ENCODE data around the gene HAND2.

Gene HAND2

GRCh38 chr4:173503330-173504180 is 26.5 kb downstream of the HAND2 start:
- DNase-seq (ENCODE audit: low read depth in 2 of 3, low spot score in 1 of 3), result no peak

- DNase-seq (ENCODE audit: low read depth in 2 of 3, low spot score in 1 of 3), result no peak
These were observed 27.7 kb downstream of the HAND2 start for GRCh38 chr4:173502282-173502681.

GRCh38 chr4:173501592-173502150 is 28.4 kb downstream of the HAND2 start:
- no peak for DNase-seq (ENCODE audit: low read depth in 2 of 3, low spot score in 1 of 3)

- no peak for DNase-seq (ENCODE audit: low read depth in 2 of 3, low spot score in 1 of 3)
These were observed 29.0 kb downstream of the HAND2 start for GRCh38 chr4:173500841-173501591.

GRCh38 chr4:173499658-173500535 is 30.1 kb downstream of the HAND2 start:
- no peak for DNase-seq (ENCODE audit: low read depth in 2 of 3, low spot score in 1 of 3)

GRCh38 chr4:173498771-173499170 is 31.3 kb downstream of the HAND2 start:
- no peak for DNase-seq (ENCODE audit: low read depth in 2 of 3, low spot score in 1 of 3)

- DNase-seq (ENCODE audit: low read depth in 2 of 3, low spot score in 1 of 3), result no peak
These were observed 32.0 kb downstream of the HAND2 start for GRCh38 chr4:173498023-173498422.

GRCh38 chr4:173494013-173494970 is 35.7 kb downstream of the HAND2 start:
- peak; percentile 26 to 49 (median 34) for DNase-seq (ENCODE audit: low read depth in 2 of 3, low spot score in 1 of 3)

GRCh38 chr4:173493041-173493440 is 37.0 kb downstream of the HAND2 start:
- no peak for DNase-seq (ENCODE audit: low read depth in 2 of 3, low spot score in 1 of 3)

- DNase-seq (ENCODE audit: low read depth in 2 of 3, low spot score in 1 of 3), result no peak
These were observed 37.7 kb downstream of the HAND2 start for GRCh38 chr4:173492315-173492714.

GRCh38 chr4:173490817-173491528 is 39.1 kb downstream of the HAND2 start:
- DNase-seq (ENCODE audit: low read depth in 2 of 3, low spot score in 1 of 3), result no peak

GRCh38 chr4:173490256-173490655 is 39.8 kb downstream of the HAND2 start:
- no peak for DNase-seq (ENCODE audit: low read depth in 2 of 3, low spot score in 1 of 3)

GRCh38 chr4:173489514-173489913 is 40.5 kb downstream of the HAND2 start:
- no peak for DNase-seq (ENCODE audit: low read depth in 2 of 3, low spot score in 1 of 3)

GRCh38 chr4:173488656-173489055 is 41.4 kb downstream of the HAND2 start:
- no peak for DNase-seq (ENCODE audit: low read depth in 2 of 3, low spot score in 1 of 3)

- DNase-seq (ENCODE audit: low read depth in 2 of 3, low spot score in 1 of 3), result no peak
These were observed 42.0 kb downstream of the HAND2 start for GRCh38 chr4:173488074-173488473.

- DNase-seq (ENCODE audit: low read depth in 2 of 3, low spot score in 1 of 3), result no peak
These were observed 43.2 kb downstream of the HAND2 start for GRCh38 chr4:173486714-173487392.

- no peak for DNase-seq (ENCODE audit: low read depth in 2 of 3, low spot score in 1 of 3)
These were observed 44.9 kb downstream of the HAND2 start for GRCh38 chr4:173485164-173485563.

- DNase-seq (ENCODE audit: low read depth in 2 of 3, low spot score in 1 of 3), result no peak
These were observed 47.6 kb downstream of the HAND2 start for GRCh38 chr4:173482330-173482931.
